Activated CD8-positive, alpha-beta T cell treated with anti-CD3 and anti-CD28 coated beads for 36 hours (primary cell): ENCODE data around the gene IAH1. TPM values are rescaled to one million over a fixed set of nuclear protein-coding genes. Genes with fewer than 3 reads are reported as not detected.

ENCODE experiments used
- ATAC-seq: fragments of 200-7000 bp; cut with Tn5 transposase; one replicate; pipeline ENCODE4 v1.10.0; 2021; ENCODE audit warnings: mild to moderate bottlenecking, moderate library complexity
- CTCF ChIA-PET: fragments of 350-600 bp; sonication (Branson Sonifier 250); formaldehyde crosslinking; loops from one replicate; lab custom pipeline; 2021; ENCODE audit warnings: antibody characterized with exemption; lab: Charles Lee
- POLR2A ChIA-PET: fragments of 350-600 bp; sonication (Branson Sonifier 250); formaldehyde crosslinking; loops from one replicate; lab custom pipeline; 2021; ENCODE audit warnings: antibody characterized with exemption; lab: Charles Lee
- DNase-seq: peaks from one replicate; pipeline ENCODE4 v3.0.0-alpha.2; 2020
- H3K27ac Mint-ChIP-seq: one replicate; pipeline ENCODE4 v1.8.0; 2021; ENCODE audit warnings: mild to moderate bottlenecking, mixed read lengths
- H3K27me3 Mint-ChIP-seq: one replicate; pipeline ENCODE4 v1.8.0; 2021; ENCODE audit warnings: mixed read lengths
- H3K36me3 Mint-ChIP-seq: one replicate; pipeline ENCODE4 v1.8.0; 2021; ENCODE audit warnings: low read depth, mixed read lengths
- H3K4me1 Mint-ChIP-seq: one replicate; pipeline ENCODE4 v1.8.0; 2021; ENCODE audit warnings: low read depth, mixed read lengths
- H3K4me3 Mint-ChIP-seq: one replicate; pipeline ENCODE4 v1.8.0; 2021; ENCODE audit warnings: mild to moderate bottlenecking, moderate library complexity, mixed read lengths
- H3K9me3 Mint-ChIP-seq: one replicate; pipeline ENCODE4 v1.8.0; 2021; ENCODE audit warnings: mixed read lengths
- intact Hi-C: fragments of 100-400 bp; cut with micrococcal nuclease; formaldehyde crosslinking; loops from one replicate; pipeline ENCODE4 v1.10.0; 2022
- total RNA-seq, 2 experiments: library from RNA; stranded (reverse); gene quantifications; one replicate each; pipeline ENCODE4 v1.2.3, GENCODE V29; 2021
- TF ChIP-seq, protein P1 (sequence below): fragments of 200-600 bp; IDR thresholded peaks from one replicate; pipeline ENCODE4 v1.8.0; 2022; ENCODE audit warnings: antibody characterized with exemption, mild to moderate bottlenecking

The IAH1 gene
- total RNA-seq, 2 experiments from 2014 or later: 64.9 to 67.3 TPM

DNA sequence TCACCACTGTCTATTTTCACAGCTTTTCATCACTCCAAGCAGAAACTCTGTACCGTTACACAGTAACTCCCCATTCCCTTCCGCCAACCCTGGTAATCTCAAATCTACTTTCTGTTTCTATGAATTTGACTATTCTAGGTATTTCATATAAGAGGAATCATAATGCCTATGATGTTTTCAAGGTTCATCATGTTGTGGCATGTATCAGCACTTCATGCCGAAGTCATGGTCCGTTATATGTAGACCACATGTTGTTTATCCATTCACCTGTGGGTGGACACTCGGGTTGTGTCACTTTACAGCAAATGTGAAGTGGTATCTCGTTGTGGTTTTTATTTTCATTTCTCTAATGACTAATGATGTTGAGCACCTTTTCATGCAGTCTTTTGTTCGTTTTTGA lies 29.3 kb upstream of the IAH1 start:
- Mint-ChIP-seq H3K36me3 (peaks cover 46% of the 10 kb centered on the region), H3K9me3 (no peaks in the 10 kb centered on the region), H3K4me3 (no peak overlapping the region), H3K4me1 (peaks cover 9% of the 10 kb centered on the region), H3K27ac (no peak overlapping the region), H3K27me3 (no peaks in the 10 kb centered on the region)
- intact Hi-C loops: no loop called here
- no peak for DNase-seq
- no peak for ATAC-seq
- POLR2A ChIA-PET: no interaction called here
- CTCF ChIA-PET: no interaction called here
- TF ChIP-seq, protein P1, sequence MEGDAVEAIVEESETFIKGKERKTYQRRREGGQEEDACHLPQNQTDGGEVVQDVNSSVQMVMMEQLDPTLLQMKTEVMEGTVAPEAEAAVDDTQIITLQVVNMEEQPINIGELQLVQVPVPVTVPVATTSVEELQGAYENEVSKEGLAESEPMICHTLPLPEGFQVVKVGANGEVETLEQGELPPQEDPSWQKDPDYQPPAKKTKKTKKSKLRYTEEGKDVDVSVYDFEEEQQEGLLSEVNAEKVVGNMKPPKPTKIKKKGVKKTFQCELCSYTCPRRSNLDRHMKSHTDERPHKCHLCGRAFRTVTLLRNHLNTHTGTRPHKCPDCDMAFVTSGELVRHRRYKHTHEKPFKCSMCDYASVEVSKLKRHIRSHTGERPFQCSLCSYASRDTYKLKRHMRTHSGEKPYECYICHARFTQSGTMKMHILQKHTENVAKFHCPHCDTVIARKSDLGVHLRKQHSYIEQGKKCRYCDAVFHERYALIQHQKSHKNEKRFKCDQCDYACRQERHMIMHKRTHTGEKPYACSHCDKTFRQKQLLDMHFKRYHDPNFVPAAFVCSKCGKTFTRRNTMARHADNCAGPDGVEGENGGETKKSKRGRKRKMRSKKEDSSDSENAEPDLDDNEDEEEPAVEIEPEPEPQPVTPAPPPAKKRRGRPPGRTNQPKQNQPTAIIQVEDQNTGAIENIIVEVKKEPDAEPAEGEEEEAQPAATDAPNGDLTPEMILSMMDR: no peak

DNA sequence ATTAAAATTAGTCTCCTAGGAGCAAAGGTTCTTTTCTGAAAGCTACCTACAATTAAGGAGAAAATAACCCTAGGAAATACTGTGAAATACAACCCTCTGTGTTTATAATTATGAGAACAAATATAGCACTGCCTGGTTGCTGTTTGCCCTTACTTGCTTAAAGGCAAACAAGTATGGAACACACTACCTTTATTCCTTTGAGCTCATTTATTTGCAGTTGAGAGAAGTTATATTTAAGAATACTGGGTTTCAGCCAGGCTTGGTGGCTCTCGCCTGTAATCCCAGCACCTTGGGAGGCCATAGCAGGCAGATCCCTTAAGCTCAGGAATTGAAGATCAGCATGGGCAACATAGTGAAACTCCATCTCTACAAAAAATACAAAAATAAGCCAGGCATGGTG lies 23.1 kb upstream of the IAH1 start:
- no peak for ATAC-seq
- POLR2A ChIA-PET: interaction anchor here (0.7 to 1.4 kb wide), 2 partner anchors 41 to 258 kb away, joined by 3 to 4 read pairs; no protein-coding TSS in a partner anchor
- Mint-ChIP-seq H3K4me1 (no peaks in the 10 kb centered on the region), H3K27me3 (no peaks in the 10 kb centered on the region), H3K9me3 (no peaks in the 10 kb centered on the region), H3K4me3 (no peak overlapping the region), H3K27ac (no peak overlapping the region), H3K36me3 (peaks cover 25% of the 10 kb centered on the region)
- TF ChIP-seq, protein P1: no peak
- no peak for DNase-seq
- CTCF ChIA-PET: no interaction called here
- intact Hi-C loops: no loop called here

DNA sequence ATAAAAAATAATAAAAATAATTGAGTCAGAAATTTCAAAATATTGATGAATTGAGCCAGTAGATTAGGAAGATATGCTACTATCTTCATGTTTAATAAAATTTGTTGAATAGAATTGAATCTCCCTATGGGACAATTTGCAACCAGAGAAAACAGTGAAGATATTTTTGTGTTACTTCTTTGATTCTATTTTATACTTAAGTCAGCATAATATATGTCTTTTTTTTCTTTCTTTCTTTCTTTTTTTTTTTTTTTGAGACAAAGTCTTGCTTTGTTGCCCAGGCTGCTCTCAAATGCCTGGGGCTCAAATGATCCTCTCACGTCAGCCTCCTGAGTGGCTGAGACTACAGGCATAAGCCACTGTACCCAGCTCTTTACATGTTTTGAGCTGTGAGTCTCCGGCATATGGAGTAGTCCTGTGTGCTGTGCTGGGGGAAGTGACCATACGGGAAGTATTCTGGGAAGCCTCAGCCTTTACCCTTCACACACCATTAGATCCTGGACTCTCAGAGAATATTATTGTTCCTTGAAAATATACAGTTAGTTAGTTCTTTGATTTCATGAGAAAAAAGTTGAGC lies 13.8 kb upstream of the IAH1 start:
- ATAC-seq (no peak), DNase-seq (no peak)
- Mint-ChIP-seq H3K36me3 (peaks cover 21% of the 10 kb centered on the region), H3K4me1 (peaks cover 12% of the 10 kb centered on the region), H3K4me3 (no peak overlapping the region), H3K27ac (no peak overlapping the region), H3K9me3 (no peaks in the 10 kb centered on the region), H3K27me3 (no peaks in the 10 kb centered on the region)
- intact Hi-C loops: no loop called here
- TF ChIP-seq, protein P1: no peak
- POLR2A ChIA-PET: no interaction called here
- CTCF ChIA-PET: no interaction called here

DNA sequence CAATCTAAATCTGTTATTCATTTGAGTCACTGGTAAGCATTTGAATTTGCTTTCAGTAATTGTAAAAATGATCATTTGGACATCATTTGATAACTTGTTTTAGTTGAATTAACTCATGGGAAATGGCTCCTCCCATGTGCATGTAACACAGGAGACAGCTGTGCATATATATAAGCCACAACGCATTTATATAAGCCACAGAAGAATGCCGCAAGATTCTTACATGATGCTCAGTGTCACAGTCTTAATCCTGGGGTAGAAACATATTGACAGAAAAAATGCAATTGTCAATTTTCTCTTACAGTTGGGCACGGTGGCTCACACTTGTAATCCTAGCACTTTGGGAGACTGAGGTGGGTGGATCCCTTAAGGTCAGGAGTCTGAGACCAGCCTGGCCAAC lies 13.3 kb upstream of the IAH1 start:
- DNase-seq (no peak), ATAC-seq (no peak)
- Mint-ChIP-seq H3K9me3 (no peaks in the 10 kb centered on the region), H3K4me3 (no peak overlapping the region), H3K27me3 (no peaks in the 10 kb centered on the region), H3K4me1 (peaks cover 12% of the 10 kb centered on the region), H3K27ac (no peak overlapping the region), H3K36me3 (peaks cover 25% of the 10 kb centered on the region)
- TF ChIP-seq, protein P1: no peak
- intact Hi-C loops: no loop called here
- ChIA-PET POLR2A (no interaction called here), CTCF (no interaction called here)

DNA sequence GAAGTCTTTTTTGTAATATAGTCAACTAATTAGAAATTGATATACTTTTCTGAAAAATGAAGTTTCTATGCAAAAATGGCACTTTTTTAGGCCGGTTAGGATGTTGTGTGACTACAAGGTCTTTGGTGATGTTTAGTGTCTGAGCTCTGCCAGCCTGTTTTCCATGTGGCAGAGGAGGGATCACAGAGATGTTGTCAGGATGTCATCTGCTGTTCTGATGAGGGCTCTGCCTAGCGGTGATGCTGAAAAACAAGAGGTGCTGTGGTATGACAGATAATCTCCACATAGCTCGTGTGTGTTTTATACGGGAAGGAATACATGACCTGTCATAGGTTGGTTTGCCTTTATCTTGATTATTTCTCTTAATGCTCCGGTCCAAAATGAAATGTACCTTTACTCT lies 12.0 kb upstream of the IAH1 start:
- intact Hi-C loops: no loop called here
- ChIA-PET CTCF (no interaction called here), POLR2A (no interaction called here)
- no peak overlapping the region for H3K27ac Mint-ChIP-seq
- no peak overlapping the region for H3K4me3 Mint-ChIP-seq
- peaks cover 12% of the 10 kb centered on the region for H3K4me1 Mint-ChIP-seq
- no peaks in the 10 kb centered on the region for H3K27me3 Mint-ChIP-seq
- H3K9me3 Mint-ChIP-seq: no peaks in the 10 kb centered on the region
- peaks cover 26% of the 10 kb centered on the region for H3K36me3 Mint-ChIP-seq
- DNase-seq (no peak), ATAC-seq (no peak)
- TF ChIP-seq, protein P1: no peak
